NT2/D1 (cell line): ENCODE results near the gene LRRC46.

Experiments used
- DNase-seq: peaks from one replicate; pipeline ENCODE4 v3.0.0-alpha.2; 2011; ENCODE audit warnings: low read depth, low spot score
- H3K27me3 ChIP-seq: 2 replicates; pipeline ENCODE4 v1.6.0; 2011; ENCODE audit warnings: mild to moderate bottlenecking; ENCODE audit not compliant: insufficient read length, insufficient read depth
- H3K36me3 ChIP-seq: 2 replicates; pipeline ENCODE4 v1.6.1; 2011; ENCODE audit warnings: mild to moderate bottlenecking, low read length, mixed read lengths; ENCODE audit not compliant: insufficient read depth, insufficient read length
- H3K4me1 ChIP-seq: 2 replicates; pipeline ENCODE4 v1.5.1; 2011; ENCODE audit not compliant: insufficient read depth, insufficient read length
- H3K4me3 ChIP-seq: 2 replicates; pipeline ENCODE4 v1.5.1; 2011; ENCODE audit warnings: low read depth; ENCODE audit not compliant: insufficient read length
- H3K9ac ChIP-seq: 2 replicates; pipeline ENCODE4 v1.6.0; 2011; ENCODE audit warnings: low read depth; ENCODE audit not compliant: insufficient read length
- H3K9me3 ChIP-seq: 2 replicates; pipeline ENCODE4 v1.5.1; 2011; ENCODE audit warnings: mild to moderate bottlenecking, low read length; ENCODE audit not compliant: insufficient read depth
- SUZ12 ChIP-seq: IDR thresholded peaks from 2 replicates; pipeline ENCODE4 v1.6.1; 2011; ENCODE audit not compliant: insufficient read length, insufficient read depth; ENCODE audit errors: extremely low read depth
- YY1 ChIP-seq: IDR thresholded peaks from 2 replicates; pipeline ENCODE4 v1.6.1; 2011; ENCODE audit not compliant: insufficient read length, insufficient read depth
- ZNF274 ChIP-seq: IDR thresholded peaks from 2 replicates; pipeline ENCODE4 v1.6.1; 2011; ENCODE audit warnings: mild to moderate bottlenecking, low read depth, low read length

The LRRC46 gene

GRCh38 chr17:47857551-47858455 lies 26.3 kb downstream of the LRRC46 start:
- DNase-seq: no peak
- no peak for TF ChIP-seq ZNF274
- no peak for TF ChIP-seq YY1
- no peak for TF ChIP-seq SUZ12
- no peak overlapping the region for H3K9ac ChIP-seq
- H3K9me3 ChIP-seq: no peaks in the 10 kb centered on the region
- H3K4me3 ChIP-seq: no peak overlapping the region
- H3K36me3 ChIP-seq: no peaks in the 10 kb centered on the region
- H3K27me3 ChIP-seq: peaks cover 29% of the 10 kb centered on the region
- no peaks in the 10 kb centered on the region for H3K4me1 ChIP-seq

DNA sequence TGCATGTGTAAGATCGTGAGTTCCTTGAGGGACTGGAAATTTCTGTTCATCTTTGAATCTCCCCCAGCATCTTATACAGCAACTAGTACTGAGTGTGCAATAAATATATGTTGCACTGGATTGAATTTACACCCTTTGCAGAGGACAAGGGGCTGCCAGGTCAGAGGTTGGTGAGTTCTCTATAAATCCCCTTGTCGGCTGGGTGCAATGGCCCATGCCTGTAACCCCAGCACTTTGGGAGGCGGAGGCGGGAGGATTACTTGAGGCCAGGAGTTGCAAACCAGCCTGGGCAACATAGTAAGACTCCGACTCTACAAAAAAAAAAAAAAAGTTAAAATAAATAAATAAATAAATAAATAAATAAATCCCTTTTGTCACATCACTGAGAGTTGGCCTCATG lies 28.9 kb downstream of the LRRC46 start:
- H3K9me3 ChIP-seq: no peaks in the 10 kb centered on the region; the same call in 1 of the 2 replicates
- no peaks in the 10 kb centered on the region for H3K4me1 ChIP-seq
- no peak overlapping the region for H3K4me3 ChIP-seq
- H3K36me3 ChIP-seq: no peaks in the 10 kb centered on the region
- no peak for DNase-seq
- TF ChIP-seq SUZ12 (no peak), ZNF274 (no peak), YY1 (no peak)
- H3K9ac ChIP-seq: no peak overlapping the region
- peaks cover 7% of the 10 kb centered on the region for H3K27me3 ChIP-seq

DNA sequence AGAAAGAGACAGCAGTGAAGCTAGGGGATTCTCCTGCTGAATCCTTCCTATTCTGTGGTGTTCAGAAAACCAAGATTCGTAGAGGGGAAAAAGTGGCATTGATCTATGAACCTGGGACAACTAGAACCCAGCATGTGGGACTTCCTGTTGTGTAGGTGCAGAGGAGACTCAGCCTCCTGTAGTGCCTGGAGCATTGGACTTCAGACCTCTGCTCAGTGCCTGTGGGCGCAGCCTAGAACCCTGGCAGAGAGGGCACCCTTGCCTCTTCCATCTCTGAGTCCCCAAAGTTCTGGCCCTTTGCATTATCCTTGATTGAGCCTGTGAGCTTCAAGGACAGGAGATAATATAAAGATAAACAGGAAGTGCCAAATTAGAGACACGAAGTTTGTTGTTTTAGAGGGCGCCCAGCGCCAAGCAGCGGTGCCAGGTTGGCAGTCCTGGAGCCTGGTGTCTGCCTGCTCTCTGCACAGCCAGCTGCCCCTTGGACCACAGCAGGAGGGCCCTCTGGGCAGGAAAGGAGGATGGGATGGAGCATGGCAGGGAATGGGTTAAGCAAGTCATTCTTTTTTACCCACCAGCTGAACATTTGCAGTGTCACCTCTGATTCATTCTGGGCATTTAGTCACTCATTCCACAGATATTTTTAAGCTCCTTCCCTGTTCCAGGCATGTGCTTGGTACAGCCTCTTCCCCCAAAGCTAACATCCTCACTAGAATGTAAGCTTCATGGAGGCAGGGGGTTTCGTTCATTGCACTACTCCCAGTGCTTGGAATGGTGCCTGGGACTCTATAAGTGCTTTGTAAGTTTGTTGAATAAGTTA lies 31.4 kb downstream of the LRRC46 start:
- no peak for DNase-seq
- H3K27me3 ChIP-seq: peaks cover 6% of the 10 kb centered on the region
- no peak overlapping the region for H3K9ac ChIP-seq

GRCh38 chr17:47864791-47865216 lies 33.3 kb downstream of the LRRC46 start:
- no peak for DNase-seq
- Histone ChIP-seq H3K9me3 (no peaks in the 10 kb centered on the region; the same call in 1 of the 2 replicates), H3K27me3 (peaks cover 3% of the 10 kb centered on the region), H3K4me1 (peaks cover 4% of the 10 kb centered on the region), H3K9ac (no peak overlapping the region), H3K4me3 (no peak overlapping the region), H3K36me3 (no peaks in the 10 kb centered on the region)
- TF ChIP-seq ZNF274: no peak
- no peak for TF ChIP-seq SUZ12
- no peak for TF ChIP-seq YY1

More for the DNA sequence above, 31.4 kb downstream of the LRRC46 start:
- Histone ChIP-seq H3K4me3 (no peak overlapping the region), H3K36me3 (no peaks in the 10 kb centered on the region), H3K4me1 (no peaks in the 10 kb centered on the region), H3K9me3 (no peaks in the 10 kb centered on the region; the same call in 1 of the 2 replicates)
- TF ChIP-seq ZNF274: no peak
- no peak for TF ChIP-seq YY1

GRCh38 chr17:47866941-47867340 lies 35.5 kb downstream of the LRRC46 start:
- no peaks in the 10 kb centered on the region; the same call in 1 of the 2 replicates for H3K9me3 ChIP-seq
- no peak for TF ChIP-seq ZNF274
- no peak for TF ChIP-seq YY1
- no peak for TF ChIP-seq SUZ12

GRCh38 chr17:47867813-47868533 lies 36.5 kb downstream of the LRRC46 start:
- Histone ChIP-seq H3K4me1 (peaks cover 4% of the 10 kb centered on the region), H3K9ac (no peak overlapping the region), H3K4me3 (no peak overlapping the region), H3K36me3 (no peaks in the 10 kb centered on the region), H3K27me3 (peaks cover 18% of the 10 kb centered on the region), H3K9me3 (no peaks in the 10 kb centered on the region; the same call in 1 of the 2 replicates)
- TF ChIP-seq ZNF274: no peak
- no peak for TF ChIP-seq SUZ12
- TF ChIP-seq YY1: no peak
- DNase-seq: no peak

More at GRCh38 chr17:47866941-47867340, 35.5 kb downstream of the LRRC46 start:
- H3K4me3 ChIP-seq: no peak overlapping the region
- H3K4me1 ChIP-seq: peaks cover 4% of the 10 kb centered on the region
- no peak for DNase-seq
- no peak overlapping the region for H3K9ac ChIP-seq
- peaks cover 16% of the 10 kb centered on the region for H3K27me3 ChIP-seq
- H3K36me3 ChIP-seq: no peaks in the 10 kb centered on the region
